HEK293 (cell line): ENCODE measurements around the gene RASGEF1B.
A peak's percentile ranks its signal among the peaks of the same experiment; 100 is the strongest.

ENCODE experiments used
- GFI1B ChIP-seq: fragments of 450-650 bp; formaldehyde crosslinking; IDR thresholded peaks from 2 replicates; pipeline ENCODE4 v1.5.1; 2016; ENCODE audit warnings: missing biosample characterization, missing genetic modification characterization
- HOXC10 ChIP-seq: sonication (generic); formaldehyde crosslinking; IDR thresholded peaks from 2 replicates; pipeline ENCODE4 v1.8.1; 2023; ENCODE audit warnings: mild to moderate bottlenecking, missing genetic modification reagents
- KLF16 ChIP-seq: fragments of 450-650 bp; formaldehyde crosslinking; IDR thresholded peaks from 2 replicates; pipeline ENCODE4 v1.5.1; 2017; ENCODE audit warnings: missing biosample characterization, missing genetic modification characterization
- OSR2 ChIP-seq: fragments of 450-650 bp; formaldehyde crosslinking; IDR thresholded peaks from 2 replicates; pipeline ENCODE4 v1.5.1; 2016; ENCODE audit warnings: missing biosample characterization, missing genetic modification characterization
- OVOL3 ChIP-seq: fragments of 450-650 bp; formaldehyde crosslinking; IDR thresholded peaks from 2 replicates; pipeline ENCODE4 v1.5.1; 2016; ENCODE audit warnings: missing biosample characterization, missing genetic modification characterization
- PATZ1 ChIP-seq: fragments of 450-650 bp; formaldehyde crosslinking; IDR thresholded peaks from 2 replicates; pipeline ENCODE4 v1.5.1; 2016; ENCODE audit warnings: missing biosample characterization, missing genetic modification characterization
- PBX3 ChIP-seq: sonication (generic); formaldehyde crosslinking; IDR thresholded peaks from 2 replicates; pipeline ENCODE4 v1.8.1; 2022; ENCODE audit warnings: mild to moderate bottlenecking, moderate library complexity, missing genetic modification reagents
- REPIN1 ChIP-seq: fragments of 450-650 bp; formaldehyde crosslinking; IDR thresholded peaks from 2 replicates; pipeline ENCODE4 v1.5.1; 2017; ENCODE audit warnings: missing biosample characterization, missing genetic modification characterization, low read depth
- TRIM28 ChIP-seq: IDR thresholded peaks from 2 replicates; pipeline ENCODE4 v1.6.1; 2011; ENCODE audit warnings: low read length, control low read depth, borderline replicate concordance
- ZBTB49 ChIP-seq: fragments of 450-650 bp; formaldehyde crosslinking; IDR thresholded peaks from 2 replicates; pipeline ENCODE4 v1.5.1; 2016; ENCODE audit warnings: missing biosample characterization, missing genetic modification characterization, low read depth
- ZBTB8A ChIP-seq: fragments of 450-650 bp; formaldehyde crosslinking; IDR thresholded peaks from 2 replicates; pipeline ENCODE4 v1.5.1; 2016; ENCODE audit warnings: missing biosample characterization, missing genetic modification characterization
- ZFHX2 ChIP-seq: fragments of 450-650 bp; formaldehyde crosslinking; conservative IDR thresholded peaks from 2 replicates; pipeline ENCODE4 v1.5.1; 2016; ENCODE audit warnings: missing biosample characterization, missing genetic modification characterization
- ZIC2 ChIP-seq: fragments of 450-650 bp; formaldehyde crosslinking; IDR thresholded peaks from 2 replicates; pipeline ENCODE4 v1.5.1; 2016; ENCODE audit warnings: missing biosample characterization, missing genetic modification characterization
- ZNF133 ChIP-seq: fragments of 450-650 bp; formaldehyde crosslinking; IDR thresholded peaks from 2 replicates; pipeline ENCODE4 v1.5.1; 2016; ENCODE audit warnings: missing biosample characterization, missing genetic modification characterization
- ZNF146 ChIP-seq: fragments of 450-650 bp; formaldehyde crosslinking; IDR thresholded peaks from 2 replicates; pipeline ENCODE4 v1.5.1; 2016; ENCODE audit warnings: missing biosample characterization, missing genetic modification characterization
- ZNF221 ChIP-seq: fragments of 450-650 bp; formaldehyde crosslinking; IDR thresholded peaks from 2 replicates; pipeline ENCODE4 v1.5.1; 2017; ENCODE audit warnings: missing biosample characterization, missing genetic modification characterization, borderline replicate concordance
- ZNF280D ChIP-seq: fragments of 450-650 bp; formaldehyde crosslinking; IDR thresholded peaks from 2 replicates; pipeline ENCODE4 v1.5.1; 2016; ENCODE audit warnings: missing biosample characterization, missing genetic modification characterization
- ZNF354C ChIP-seq: fragments of 450-650 bp; formaldehyde crosslinking; IDR thresholded peaks from 2 replicates; pipeline ENCODE4 v1.5.1; 2016; ENCODE audit warnings: missing biosample characterization, missing genetic modification characterization, low read depth, borderline replicate concordance
- ZNF404 ChIP-seq: fragments of 450-650 bp; formaldehyde crosslinking; IDR thresholded peaks from 2 replicates; pipeline ENCODE4 v1.5.1; 2017; ENCODE audit warnings: missing biosample characterization, missing genetic modification characterization
- ZNF501 ChIP-seq: fragments of 450-650 bp; formaldehyde crosslinking; IDR thresholded peaks from 2 replicates; pipeline ENCODE4 v1.5.1; 2016; ENCODE audit warnings: missing biosample characterization, missing genetic modification characterization
- ZNF510 ChIP-seq: fragments of 450-650 bp; formaldehyde crosslinking; IDR thresholded peaks from 2 replicates; pipeline ENCODE4 v1.5.1; 2018; ENCODE audit warnings: mild to moderate bottlenecking, missing genetic modification characterization, missing biosample characterization; ENCODE audit not compliant: insufficient replicate concordance
- ZNF530 ChIP-seq: fragments of 450-650 bp; formaldehyde crosslinking; IDR thresholded peaks from 2 replicates; pipeline ENCODE4 v1.5.1; 2016; ENCODE audit warnings: low read depth, missing biosample characterization, missing genetic modification characterization
- ZNF544 ChIP-seq: fragments of 450-650 bp; formaldehyde crosslinking; IDR thresholded peaks from 2 replicates; pipeline ENCODE4 v1.5.0; 2017; ENCODE audit warnings: missing biosample characterization, missing genetic modification characterization
- ZNF558 ChIP-seq: fragments of 450-650 bp; formaldehyde crosslinking; IDR thresholded peaks from 2 replicates; pipeline ENCODE4 v1.5.1; 2016; ENCODE audit warnings: missing biosample characterization, missing genetic modification characterization
- ZNF561 ChIP-seq: fragments of 450-650 bp; IDR thresholded peaks from 2 replicates; pipeline ENCODE4 v1.5.1; 2018; ENCODE audit warnings: missing biosample characterization, missing genetic modification characterization, borderline replicate concordance
- ZNF571 ChIP-seq: fragments of 450-650 bp; formaldehyde crosslinking; IDR thresholded peaks from 2 replicates; pipeline ENCODE4 v1.5.0; 2017; ENCODE audit warnings: missing biosample characterization, missing genetic modification characterization
- ZNF600 ChIP-seq: fragments of 450-650 bp; formaldehyde crosslinking; IDR thresholded peaks from 2 replicates; pipeline ENCODE4 v1.5.1; 2016; ENCODE audit warnings: missing biosample characterization, missing genetic modification characterization
- ZNF610 ChIP-seq: fragments of 450-650 bp; formaldehyde crosslinking; IDR thresholded peaks from 2 replicates; pipeline ENCODE4 v1.5.1; 2016; ENCODE audit warnings: missing biosample characterization, missing genetic modification characterization, borderline replicate concordance
- ZNF704 ChIP-seq: fragments of 450-650 bp; formaldehyde crosslinking; IDR thresholded peaks from 2 replicates; pipeline ENCODE4 v1.5.1; 2016; ENCODE audit warnings: missing biosample characterization, missing genetic modification characterization
- ZNF776 ChIP-seq: fragments of 450-650 bp; formaldehyde crosslinking; IDR thresholded peaks from 2 replicates; pipeline ENCODE4 v1.5.0; 2017; ENCODE audit warnings: missing biosample characterization, missing genetic modification characterization, borderline replicate concordance
- ZNF830 ChIP-seq: fragments of 450-650 bp; IDR thresholded peaks from 2 replicates; pipeline ENCODE4 v1.5.0; 2018; ENCODE audit warnings: missing biosample characterization, missing genetic modification characterization, low read depth, mild to moderate bottlenecking, moderate library complexity
- ZSCAN23 ChIP-seq: fragments of 450-650 bp; formaldehyde crosslinking; IDR thresholded peaks from 2 replicates; pipeline ENCODE4 v1.5.1; 2016; ENCODE audit warnings: missing biosample characterization, missing genetic modification characterization

RASGEF1B gene

GRCh38 chr4:81471588-81472280 lies at the start of gene RASGEF1B (continued):
- TF ChIP-seq ZNF830 (tag by site-specific recombination), result no peak
- TF ChIP-seq ZNF610 (tag by site-specific recombination), result no peak; the same call in 1 of the 2 replicates
- peak; percentile 87 for TF ChIP-seq ZFHX2
- TF ChIP-seq ZNF600 (tag by site-specific recombination), result peak; percentile 36
- TF ChIP-seq ZNF146 (tag by site-specific recombination), result no peak
- no peak for TF ChIP-seq ZNF776 (tag by site-specific recombination)
- no peak; the same call in 1 of the 2 replicates for TF ChIP-seq TRIM28
- no peak for TF ChIP-seq GFI1B (tag by site-specific recombination)
- TF ChIP-seq KLF16, result no peak
- peak; percentile 91 for TF ChIP-seq ZIC2
- TF ChIP-seq OVOL3, result no peak
- no peak for TF ChIP-seq ZBTB49 (tag by site-specific recombination)
- no peak for TF ChIP-seq REPIN1
- TF ChIP-seq ZNF571, result no peak
- TF ChIP-seq ZNF280D, result no peak
- TF ChIP-seq ZNF544, result no peak
- TF ChIP-seq ZNF704 (tag by site-specific recombination), result no peak
- TF ChIP-seq ZBTB8A, result peak; percentile 74
- TF ChIP-seq ZNF133, result no peak
- no peak for TF ChIP-seq ZSCAN23 (tag by site-specific recombination)
- no peak for TF ChIP-seq ZNF558
- no peak for TF ChIP-seq ZNF404 (tag by site-specific recombination)
- no peak for TF ChIP-seq ZNF510 (tag by site-specific recombination)
- TF ChIP-seq ZNF530 (tag by site-specific recombination), result no peak
- peak; percentile 48; the same call in 1 of the 2 replicates for TF ChIP-seq PATZ1 (tag by site-specific recombination)
- TF ChIP-seq OSR2 (tag by site-specific recombination), result no peak; the same call in 1 of the 2 replicates
- no peak for TF ChIP-seq ZNF221 (tag by site-specific recombination)
- TF ChIP-seq HOXC10, result no peak
- TF ChIP-seq ZNF501, result no peak
- TF ChIP-seq PBX3, result 0 out of 2 replicates have a peak, but pooled peaks have one; percentile 33
- TF ChIP-seq ZNF561, result peak; percentile 49; the same call in 1 of the 2 replicates
- TF ChIP-seq ZNF354C (tag by site-specific recombination), result no peak
